Neural crest cell (in vitro differentiated cells): ENCODE measurements around the gene AFAP1. TPM values are rescaled to one million over a fixed set of nuclear protein-coding genes. Genes with fewer than 3 reads are reported as not detected.

ENCODE experiments used
- DNase-seq: peaks from one replicate; pipeline ENCODE4 v3.0.0; 2021; ENCODE audit warnings: low read depth, mixed read lengths, low spot score
- H3K27ac Mint-ChIP-seq: one replicate; pipeline ENCODE4 v1.8.0; 2021; ENCODE audit warnings: mild to moderate bottlenecking, mixed read lengths; ENCODE audit not compliant: unreplicated experiment
- H3K27me3 Mint-ChIP-seq: 2 replicates; pipeline ENCODE4 v1.8.0; 2021; ENCODE audit warnings: low read depth, mild to moderate bottlenecking, mixed read lengths
- H3K36me3 Mint-ChIP-seq: 2 replicates; pipeline ENCODE4 v1.8.0; 2021; ENCODE audit warnings: low read depth, mild to moderate bottlenecking, mixed read lengths
- H3K4me1 Mint-ChIP-seq: 2 replicates; pipeline ENCODE4 v1.8.0; 2021; ENCODE audit warnings: mixed read lengths
- H3K4me3 Mint-ChIP-seq: one replicate; pipeline ENCODE4 v1.8.0; 2021; ENCODE audit warnings: mild to moderate bottlenecking, mixed read lengths
- H3K9me3 Mint-ChIP-seq: 2 replicates; pipeline ENCODE4 v1.8.0; 2021; ENCODE audit warnings: mixed read lengths
- total RNA-seq: library from RNA; stranded (reverse); gene quantifications from 2 replicates; pipeline ENCODE4 v1.2.1, GENCODE V29; 2021
- TF ChIP-seq, protein P1 (sequence below): fragments of 200-600 bp; sonication (generic); conservative IDR thresholded peaks from 2 replicates; pipeline ENCODE4 v1.5.0; 2021; ENCODE audit warnings: antibody characterized with exemption, mild to moderate bottlenecking

Gene AFAP1
- total RNA-seq, 1 donor from 2014 or later, result 28.1 TPM

DNA sequence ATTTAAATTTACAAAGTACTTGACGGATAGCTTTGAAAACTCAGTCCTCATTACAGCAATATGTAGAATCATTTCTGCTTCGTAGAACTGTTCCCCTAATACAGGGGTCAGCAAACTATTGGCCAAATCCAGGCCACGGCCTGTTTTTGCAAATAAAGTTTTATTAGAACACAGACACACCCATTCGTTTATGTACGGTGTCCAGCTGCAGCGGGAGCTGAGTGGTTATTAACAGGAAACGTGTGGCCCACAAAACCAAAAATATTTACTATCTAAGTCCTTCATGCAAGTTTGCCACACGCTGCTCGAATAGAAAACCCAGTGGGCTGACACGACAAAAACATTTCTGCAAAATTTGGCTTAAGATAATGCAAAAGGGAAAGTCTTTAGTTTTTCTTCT is 146.5 kb downstream of the AFAP1 start:
- no peak for DNase-seq
- no peak overlapping the region for H3K27ac Mint-ChIP-seq
- TF ChIP-seq, protein P1, sequence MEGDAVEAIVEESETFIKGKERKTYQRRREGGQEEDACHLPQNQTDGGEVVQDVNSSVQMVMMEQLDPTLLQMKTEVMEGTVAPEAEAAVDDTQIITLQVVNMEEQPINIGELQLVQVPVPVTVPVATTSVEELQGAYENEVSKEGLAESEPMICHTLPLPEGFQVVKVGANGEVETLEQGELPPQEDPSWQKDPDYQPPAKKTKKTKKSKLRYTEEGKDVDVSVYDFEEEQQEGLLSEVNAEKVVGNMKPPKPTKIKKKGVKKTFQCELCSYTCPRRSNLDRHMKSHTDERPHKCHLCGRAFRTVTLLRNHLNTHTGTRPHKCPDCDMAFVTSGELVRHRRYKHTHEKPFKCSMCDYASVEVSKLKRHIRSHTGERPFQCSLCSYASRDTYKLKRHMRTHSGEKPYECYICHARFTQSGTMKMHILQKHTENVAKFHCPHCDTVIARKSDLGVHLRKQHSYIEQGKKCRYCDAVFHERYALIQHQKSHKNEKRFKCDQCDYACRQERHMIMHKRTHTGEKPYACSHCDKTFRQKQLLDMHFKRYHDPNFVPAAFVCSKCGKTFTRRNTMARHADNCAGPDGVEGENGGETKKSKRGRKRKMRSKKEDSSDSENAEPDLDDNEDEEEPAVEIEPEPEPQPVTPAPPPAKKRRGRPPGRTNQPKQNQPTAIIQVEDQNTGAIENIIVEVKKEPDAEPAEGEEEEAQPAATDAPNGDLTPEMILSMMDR, result no peak
- H3K27me3 Mint-ChIP-seq, result no peaks in the 10 kb centered on the region
- peaks cover 12% of the 10 kb centered on the region for H3K36me3 Mint-ChIP-seq
- no peak overlapping the region for H3K4me3 Mint-ChIP-seq
- peaks cover 7% of the 10 kb centered on the region for H3K4me1 Mint-ChIP-seq
- H3K9me3 Mint-ChIP-seq, result no peaks in the 10 kb centered on the region

DNA sequence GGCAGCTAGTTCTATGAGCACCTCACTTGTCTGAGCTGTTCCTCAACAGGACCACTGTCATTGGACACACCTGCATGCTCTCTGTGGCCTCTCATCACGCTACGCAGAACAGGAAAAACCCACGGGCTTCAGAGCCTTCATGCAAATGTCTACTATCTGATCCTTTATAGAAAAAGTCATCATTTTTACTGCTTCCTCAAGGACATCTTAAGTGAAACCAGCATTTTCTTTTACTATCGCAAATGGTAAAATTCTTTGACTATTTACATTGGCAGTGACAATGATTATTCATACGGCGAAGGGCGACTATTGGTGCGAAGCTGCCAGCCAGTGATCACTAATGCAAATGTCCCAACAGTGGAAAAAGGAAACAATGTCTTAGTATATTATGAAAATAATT is 147.0 kb downstream of the AFAP1 start:
- Mint-ChIP-seq H3K27me3 (no peaks in the 10 kb centered on the region), H3K4me1 (peaks cover 7% of the 10 kb centered on the region), H3K4me3 (no peak overlapping the region), H3K27ac (no peak overlapping the region), H3K9me3 (no peaks in the 10 kb centered on the region), H3K36me3 (peaks cover 9% of the 10 kb centered on the region)
- TF ChIP-seq, protein P1, result no peak
- no peak for DNase-seq

DNA sequence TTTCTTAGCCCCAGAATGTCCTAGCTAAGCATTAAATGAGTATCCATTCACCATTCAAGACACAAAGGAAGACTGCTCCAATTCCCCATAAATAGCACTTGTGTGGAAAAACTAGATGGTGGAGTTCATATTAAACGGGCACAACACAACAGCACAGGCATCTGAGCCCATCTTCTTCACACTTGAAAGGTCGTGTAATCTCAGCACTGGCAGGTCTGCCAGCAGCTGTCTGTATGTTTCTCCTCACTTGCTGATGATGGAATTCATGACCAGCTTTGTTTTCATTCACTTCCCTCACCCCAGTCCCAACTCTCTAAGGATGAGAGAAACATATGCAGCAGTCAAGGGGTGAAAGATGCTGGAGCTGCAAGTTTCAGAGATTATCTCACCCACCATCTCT is 148.7 kb downstream of the AFAP1 start:
- peaks cover 14% of the 10 kb centered on the region for H3K4me1 Mint-ChIP-seq
- H3K27me3 Mint-ChIP-seq, result no peaks in the 10 kb centered on the region
- no peak overlapping the region for H3K4me3 Mint-ChIP-seq
- TF ChIP-seq, protein P1, result no peak
- DNase-seq, result no peak
- H3K9me3 Mint-ChIP-seq, result no peaks in the 10 kb centered on the region
- no peak overlapping the region for H3K27ac Mint-ChIP-seq
- peaks cover 2% of the 10 kb centered on the region for H3K36me3 Mint-ChIP-seq

DNA sequence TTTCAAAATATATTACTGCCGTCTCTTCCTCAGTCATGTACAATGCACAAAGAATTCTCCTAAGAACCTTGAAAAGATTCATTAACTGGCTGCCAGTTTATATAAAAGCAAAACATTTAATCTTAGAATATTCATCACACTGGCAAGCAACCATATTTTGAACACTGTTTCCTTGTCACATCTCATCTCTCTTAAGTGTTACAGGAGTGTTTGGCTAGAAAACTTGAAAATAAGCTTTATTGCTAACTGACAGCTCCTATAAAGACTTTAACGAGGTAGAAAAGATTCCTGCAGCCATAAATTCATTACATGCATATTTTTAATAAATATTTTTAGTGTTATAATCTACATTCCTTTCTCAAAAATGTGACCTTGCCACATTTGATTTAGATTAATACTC is 149.6 kb downstream of the AFAP1 start:
- Mint-ChIP-seq H3K27ac (no peak overlapping the region), H3K4me3 (no peak overlapping the region)

DNA sequence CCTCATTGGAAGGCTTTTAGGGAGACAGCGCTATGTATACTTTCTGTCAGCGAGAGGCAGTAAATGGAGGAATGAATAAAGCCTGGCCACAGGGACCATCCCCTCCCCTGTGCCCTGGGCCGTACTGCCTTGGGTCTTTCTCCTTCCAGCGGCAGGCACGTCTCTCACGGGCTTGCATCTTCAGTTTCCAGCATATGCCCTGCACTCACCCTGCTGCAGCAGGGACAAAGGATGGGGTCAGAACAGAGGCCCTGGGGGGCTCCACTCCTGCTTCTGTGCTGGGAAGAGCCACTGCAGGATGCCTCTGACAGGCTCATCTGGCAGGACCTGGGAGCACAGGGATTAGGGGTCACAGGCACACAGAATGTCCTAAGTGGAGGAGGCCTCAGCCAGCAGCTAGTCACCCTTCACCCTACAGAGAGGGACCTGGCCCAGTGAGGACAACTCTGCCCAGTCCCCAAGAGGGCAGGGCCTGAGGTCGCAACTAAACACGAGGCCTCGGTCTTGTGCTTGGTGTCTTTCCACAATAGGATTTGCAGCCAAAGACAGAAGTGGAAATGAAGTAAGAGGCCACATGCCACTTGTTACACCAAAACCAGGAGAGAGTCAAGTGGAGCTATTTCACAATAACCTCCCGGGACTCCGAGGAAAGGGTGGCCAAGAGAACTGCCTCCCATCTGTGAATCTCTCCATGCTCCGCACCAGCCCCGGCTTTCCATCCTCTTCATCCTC is 150.8 kb downstream of the AFAP1 start:
- Mint-ChIP-seq H3K4me1 (peaks cover 14% of the 10 kb centered on the region), H3K4me3 (no peak overlapping the region), H3K27ac (peak overlapping the region; percentile 87), H3K9me3 (no peaks in the 10 kb centered on the region), H3K27me3 (no peaks in the 10 kb centered on the region), H3K36me3 (peaks cover 6% of the 10 kb centered on the region)
- DNase-seq, result no peak
- TF ChIP-seq, protein P1, result no peak

More for the DNA sequence above, 149.6 kb downstream of the AFAP1 start:
- Mint-ChIP-seq H3K4me1 (peaks cover 14% of the 10 kb centered on the region), H3K9me3 (no peaks in the 10 kb centered on the region), H3K27me3 (no peaks in the 10 kb centered on the region), H3K36me3 (peaks cover 5% of the 10 kb centered on the region)
- TF ChIP-seq, protein P1, result no peak
- no peak for DNase-seq
